SK-N-SH (cell line): Measurements from ENCODE around the gene SLC12A3. TPM values are rescaled to one million over a fixed set of nuclear protein-coding genes. Genes with fewer than 3 reads are reported as not detected.

ENCODE experiments used
- CTCF ChIA-PET: fragments of 300-600, 350-600 bp; formaldehyde crosslinking; extraction: SDS; loops from one replicate; lab custom pipeline; 2021; lab: Yijun Ruan, JAX
- POLR2A ChIA-PET: fragments of 350-600 bp; sonication (Branson Sonifier 250); formaldehyde crosslinking; extraction: SDS; loops from one replicate; lab custom pipeline; 2020; ENCODE audit warnings: antibody characterized with exemption, inconsistent platforms; lab: Yijun Ruan, JAX
- DNase-seq: peaks from one replicate; pipeline ENCODE4 v3.0.0; 2012
- H2AFZ ChIP-seq: fragments of 200-600 bp; sonication (generic); 2 replicates; pipeline ENCODE4 v1.8.1; 2016; ENCODE audit warnings: antibody characterized with exemption, mild to moderate bottlenecking, low read depth
- H3F3A ChIP-seq: fragments of 200-600 bp; sonication (generic); replicated peaks from 2 replicates; pipeline ENCODE3; 2016; ENCODE audit warnings: antibody characterized with exemption, mild to moderate bottlenecking; ENCODE audit not compliant: insufficient read depth
- H3K27ac ChIP-seq, 2 experiments: fragments of 200-500 bp in 1 of 2; fragments of 200-600 bp in 1 of 2; sonication (Bioruptor generic) in 1 of 2; sonication (generic), shearing (Covaris generic) in 1 of 2; 2 replicates each; pipeline versions ENCODE4 v1.5.1 to v1.6.1; 2014 to 2016; ENCODE audit warnings: low read depth in 2 of 2, inconsistent platforms in 1 of 2, low read length in 1 of 2, mild to moderate bottlenecking in 1 of 2, mixed read lengths in 1 of 2
- H3K27me3 ChIP-seq: fragments of 200-600 bp; sonication (generic), shearing (Covaris generic); 2 replicates; pipeline ENCODE4 v1.6.1; 2016; ENCODE audit warnings: mixed run types; ENCODE audit not compliant: insufficient read depth
- H3K36me3 ChIP-seq, 2 experiments: fragments of 200-500 bp in 1 of 2; fragments of 200-600 bp in 1 of 2; sonication (Bioruptor generic) in 1 of 2; sonication (generic) in 1 of 2; replicated peaks in 1 of 2; 2 replicates each; pipeline versions ENCODE3 to v1.5.1; 2014 to 2016; ENCODE audit warnings: low read length in 1 of 2, mild to moderate bottlenecking in 1 of 2; ENCODE audit not compliant: insufficient read depth in 2 of 2, control insufficient read depth in 1 of 2
- H3K4me1 ChIP-seq, 2 experiments: fragments of 200-500 bp in 1 of 2; fragments of 200-600 bp in 1 of 2; sonication (Bioruptor generic) in 1 of 2; sonication (generic), shearing (Covaris generic) in 1 of 2; 2 replicates each; pipeline versions ENCODE4 v1.5.1 to v1.6.1; 2014 to 2016; ENCODE audit warnings: low read depth in 1 of 2, low read length in 1 of 2, mixed run types in 1 of 2; ENCODE audit not compliant: insufficient read depth in 2 of 2, control insufficient read depth in 1 of 2
- H3K4me2 ChIP-seq: fragments of 200-600 bp; sonication (generic), shearing (Covaris generic); 2 replicates; pipeline ENCODE4 v1.6.1; 2017; ENCODE audit warnings: mixed run types
- H3K4me3 ChIP-seq, 2 experiments: fragments of 200-500 bp in 1 of 2; fragments of 200-600 bp in 1 of 2; sonication (Bioruptor generic) in 1 of 2; sonication (generic), shearing (Covaris generic) in 1 of 2; 2 replicates each; pipeline versions ENCODE4 v1.5.1 to v1.8.1; 2014 to 2016; ENCODE audit warnings: low read depth in 2 of 2, inconsistent platforms in 1 of 2, low read length in 1 of 2, mild to moderate bottlenecking in 1 of 2, mixed read lengths in 1 of 2, moderate library complexity in 1 of 2
- H3K79me2 ChIP-seq: fragments of 200-600 bp; sonication (generic); 2 replicates; pipeline ENCODE4 v1.8.1; 2017; ENCODE audit warnings: mild to moderate bottlenecking; ENCODE audit not compliant: insufficient read depth
- H3K9ac ChIP-seq: fragments of 200-600 bp; sonication (generic); 2 replicates; pipeline ENCODE4 v1.6.1; 2017; ENCODE audit warnings: mixed run types
- H3K9me2 ChIP-seq: fragments of 200-600 bp; sonication (generic); 2 replicates; pipeline ENCODE4 v1.6.1; 2017; ENCODE audit warnings: mixed run types
- H3K9me3 ChIP-seq: fragments of 200-600 bp; sonication (generic); 2 replicates; pipeline ENCODE4 v1.6.1; 2017; ENCODE audit warnings: mixed run types, mild to moderate bottlenecking, moderate library complexity
- H4K20me1 ChIP-seq: fragments of 200-600 bp; sonication (generic); 2 replicates; pipeline ENCODE4 v1.6.1; 2017; ENCODE audit warnings: mild to moderate bottlenecking, mixed run types; ENCODE audit not compliant: insufficient read depth
- CHD2 ChIP-seq: fragments of 150-350 bp; IDR thresholded peaks from 2 replicates; pipeline ENCODE4 v1.6.1; 2018; ENCODE audit warnings: low read length; ENCODE audit not compliant: partially characterized antibody
- FOSL2 ChIP-seq: IDR thresholded peaks from 2 replicates; pipeline ENCODE4 v1.4.0; 2012; ENCODE audit warnings: low read depth, mild to moderate bottlenecking, moderate library complexity, borderline replicate concordance
- FOXJ3 ChIP-seq: sonication (generic); formaldehyde crosslinking; IDR thresholded peaks from 2 replicates; pipeline ENCODE4 v1.5.1; 2020; ENCODE audit warnings: mild to moderate bottlenecking, missing genetic modification reagents
- FOXM1 ChIP-seq: IDR thresholded peaks from 2 replicates; pipeline ENCODE4 v1.4.0; 2012; ENCODE audit warnings: low read depth, mild to moderate bottlenecking
- MEF2A ChIP-seq: IDR thresholded peaks from 2 replicates; pipeline ENCODE4 v1.4.0; 2012; ENCODE audit warnings: low read depth, borderline replicate concordance
- NFIC ChIP-seq: IDR thresholded peaks from 2 replicates; pipeline ENCODE4 v1.4.0; 2012; ENCODE audit warnings: borderline replicate concordance
- RCOR1 ChIP-seq: fragments of 150-350 bp; IDR thresholded peaks from 2 replicates; pipeline ENCODE4 v1.6.1; 2017; ENCODE audit warnings: antibody characterized with exemption, low read length
- RFX5 ChIP-seq: IDR thresholded peaks from 2 replicates; pipeline ENCODE4 v1.6.1; 2012; ENCODE audit warnings: mild to moderate bottlenecking, improper control_type of control experiment, low read length
- TCF12 ChIP-seq: IDR thresholded peaks from 2 replicates; pipeline ENCODE4 v1.4.0; 2012
- TEAD4 ChIP-seq: IDR thresholded peaks from 2 replicates; pipeline ENCODE4 v1.4.0; 2012; ENCODE audit warnings: mild to moderate bottlenecking, borderline replicate concordance; ENCODE audit not compliant: insufficient read depth
- WGBS: methylation state at CpG from one replicate; pipeline ENCODE4 v1.1.6; 2017; ENCODE audit warnings: low lambda C conversion rate; 5-methylcytosine and 5-hydroxymethylcytosine counted together
- polyA plus RNA-seq, 3 experiments: library from polyadenylated mRNA; depleted of rRNA; stranded (reverse); fragments of >200 nt; gene quantifications; 2 replicates each; pipeline ENCODE4 v1.2.3, GENCODE V29; 2012
- TF ChIP-seq, protein P1 (sequence below): IDR thresholded peaks from 2 replicates; pipeline ENCODE4 v1.4.0; 2012; ENCODE audit warnings: low read depth
- TF ChIP-seq, protein P2 (sequence below): IDR thresholded peaks from 2 replicates; pipeline ENCODE4 v1.4.0; 2012; ENCODE audit warnings: low read depth, borderline replicate concordance

Gene SLC12A3
- polyA plus RNA-seq, 1 of the 3 experiments (the other 2 are of a cell fraction) = not detected

DNA sequence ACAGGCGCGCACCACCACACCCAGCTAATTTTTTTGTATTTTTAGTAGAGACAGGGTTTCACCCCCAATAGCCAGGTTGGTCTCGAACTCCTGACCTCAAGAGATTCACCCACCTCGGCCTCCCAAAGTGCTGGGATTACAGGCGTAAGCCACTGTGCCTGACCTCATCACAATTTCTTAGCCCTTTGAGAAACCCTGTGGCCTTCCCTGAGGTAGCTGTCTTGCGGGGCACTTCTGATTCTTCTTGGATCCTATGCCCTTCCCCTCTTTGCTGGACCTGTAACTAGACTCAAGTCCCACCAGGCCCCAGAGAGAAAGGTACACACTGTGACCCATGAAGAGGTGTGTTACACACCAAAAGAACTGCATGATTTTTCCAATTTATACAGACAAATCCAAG, 83.2 kb downstream of the SLC12A3 start:
- H3K4me2 ChIP-seq = no peak overlapping the region
- H3K9me3 ChIP-seq = no peaks in the 10 kb centered on the region
- POLR2A ChIA-PET = no interaction called here
- H4K20me1 ChIP-seq = peaks cover 4% of the 10 kb centered on the region; the same call in 1 of the 2 replicates
- CTCF ChIA-PET = interaction anchor here (1.4 kb wide), 1 partner anchor 16 kb away, joined by 5 read pairs; no protein-coding TSS in a partner anchor
- H3F3A ChIP-seq = peaks cover 37% of the 10 kb centered on the region
- TF ChIP-seq FOXJ3 (CRISPR knock-in tag) (no peak), TEAD4 (no peak), RCOR1 (no peak), FOSL2 (no peak), NFIC (no peak), CHD2 (no peak), FOXM1 (no peak)
- TF ChIP-seq, protein P1, sequence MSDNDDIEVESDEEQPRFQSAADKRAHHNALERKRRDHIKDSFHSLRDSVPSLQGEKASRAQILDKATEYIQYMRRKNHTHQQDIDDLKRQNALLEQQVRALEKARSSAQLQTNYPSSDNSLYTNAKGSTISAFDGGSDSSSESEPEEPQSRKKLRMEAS = no peak
- H3K4me3 ChIP-seq = no peak overlapping the region
- no peaks in the 10 kb centered on the region for H3K79me2 ChIP-seq
- H3K9ac ChIP-seq = no peak overlapping the region
- DNase-seq = no peak
- peaks cover 21 to 26% of the 10 kb centered on the region in 2 experiments for H3K36me3 ChIP-seq
- H3K4me1 ChIP-seq = peaks cover 0 to 4% of the 10 kb centered on the region in 2 experiments; a peak in 1 of 4 replicates
- no peaks in the 10 kb centered on the region for H3K27me3 ChIP-seq
- no peak overlapping the region for H3K27ac ChIP-seq
- 96% methylated on average over 6 of the region's 6 CpGs for WGBS
- H2AFZ ChIP-seq = no peak overlapping the region
- no peaks in the 10 kb centered on the region for H3K9me2 ChIP-seq

DNA sequence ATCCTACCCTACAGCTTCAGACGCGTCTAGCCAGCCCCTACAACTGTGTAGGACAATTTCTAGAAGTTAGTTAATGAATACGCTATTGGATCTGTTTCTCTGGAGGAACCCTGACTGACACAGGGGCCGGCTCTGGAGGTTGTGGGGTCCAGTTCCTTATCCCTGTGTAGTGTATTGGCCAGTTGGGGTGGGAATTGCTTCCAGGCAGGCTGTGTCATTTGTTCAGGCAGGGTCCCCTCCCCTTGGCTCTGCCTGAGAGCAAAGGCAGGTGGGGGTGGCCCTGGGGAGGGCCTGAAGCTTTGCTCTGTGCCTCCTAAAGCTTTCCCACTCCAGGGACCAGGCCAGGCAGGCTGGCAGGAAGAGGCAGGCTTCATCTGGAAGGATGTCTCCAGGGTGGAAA, 85.0 kb downstream of the SLC12A3 start:
- WGBS = 96% methylated on average over 4 of the region's 4 CpGs
- H3K27ac ChIP-seq = no peak overlapping the region
- TF ChIP-seq TEAD4 (no peak), MEF2A (no peak), RCOR1 (no peak), RFX5 (no peak), TCF12 (no peak)
- TF ChIP-seq, protein P2, sequence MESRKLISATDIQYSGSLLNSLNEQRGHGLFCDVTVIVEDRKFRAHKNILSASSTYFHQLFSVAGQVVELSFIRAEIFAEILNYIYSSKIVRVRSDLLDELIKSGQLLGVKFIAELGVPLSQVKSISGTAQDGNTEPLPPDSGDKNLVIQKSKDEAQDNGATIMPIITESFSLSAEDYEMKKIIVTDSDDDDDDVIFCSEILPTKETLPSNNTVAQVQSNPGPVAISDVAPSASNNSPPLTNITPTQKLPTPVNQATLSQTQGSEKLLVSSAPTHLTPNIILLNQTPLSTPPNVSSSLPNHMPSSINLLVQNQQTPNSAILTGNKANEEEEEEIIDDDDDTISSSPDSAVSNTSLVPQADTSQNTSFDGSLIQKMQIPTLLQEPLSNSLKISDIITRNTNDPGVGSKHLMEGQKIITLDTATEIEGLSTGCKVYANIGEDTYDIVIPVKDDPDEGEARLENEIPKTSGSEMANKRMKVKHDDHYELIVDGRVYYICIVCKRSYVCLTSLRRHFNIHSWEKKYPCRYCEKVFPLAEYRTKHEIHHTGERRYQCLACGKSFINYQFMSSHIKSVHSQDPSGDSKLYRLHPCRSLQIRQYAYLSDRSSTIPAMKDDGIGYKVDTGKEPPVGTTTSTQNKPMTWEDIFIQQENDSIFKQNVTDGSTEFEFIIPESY = no peak
- TF ChIP-seq, all 33 proteins: peak for 0
- no peak for DNase-seq
- Histone ChIP-seq H4K20me1 (no peaks in the 10 kb centered on the region), H3K4me1 (peaks cover 0 to 3% of the 10 kb centered on the region in 2 experiments; a peak in 1 of 4 replicates), H3K79me2 (no peaks in the 10 kb centered on the region), H3K9me3 (no peaks in the 10 kb centered on the region), H3K36me3 (peaks cover 5 to 9% of the 10 kb centered on the region in 2 experiments), H2AFZ (no peak overlapping the region), H3F3A (peaks cover 25% of the 10 kb centered on the region), H3K9me2 (no peaks in the 10 kb centered on the region), H3K4me2 (no peak overlapping the region), H3K27me3 (no peaks in the 10 kb centered on the region), H3K4me3 (no peak overlapping the region), H3K9ac (no peak overlapping the region)
- POLR2A ChIA-PET = no interaction called here
- CTCF ChIA-PET = interaction anchor here (1.0 to 6.2 kb wide), 8 partner anchors 8 to 163 kb away, joined by 4 to 56 read pairs (median 10); partner anchors contain the start of genes CETP and SLC12A3
